Fibroblast of the aortic adventitia (primary cell): ENCODE results near the gene MIER2. TPM values are rescaled to one million over a fixed set of nuclear protein-coding genes. Genes with fewer than 3 reads are reported as not detected.
"Not testable (repeated sequence)": the region's sequence is repeated elsewhere in the genome, so short reads cannot be mapped to it uniquely, and the experiment has no call there.

Source experiments
- DNase-seq: peaks from one replicate; pipeline ENCODE4 v3.0.0-alpha.2; 2010; ENCODE audit warnings: low read depth
- H3K4me3 ChIP-seq: 2 replicates; pipeline ENCODE4 v1.5.1; 2011; ENCODE audit warnings: low read depth, mild to moderate bottlenecking, control low read depth, low read length, moderate library complexity
- CTCF ChIP-seq: IDR thresholded peaks from 2 replicates; pipeline ENCODE4 v1.5.1; 2011; ENCODE audit warnings: mild to moderate bottlenecking, low read length, control low read depth, inconsistent platforms; ENCODE audit not compliant: insufficient read depth
- total RNA-seq: library from RNA; depleted of rRNA; stranded (reverse); fragments of >200 nt; gene quantifications from 2 replicates; pipeline ENCODE4 v1.2.3, GENCODE V29; 2012; ENCODE audit warnings: low replicate concordance

The MIER2 gene
- total RNA-seq, 1 donor = 13.2 TPM

GRCh38 chr19:277581-278165 lies 66.9 kb downstream of the MIER2 start:
- no peak for TF ChIP-seq CTCF
- peak; percentile 33 for DNase-seq

GRCh38 chr19:277131-277530 lies 67.5 kb downstream of the MIER2 start:
- no peak overlapping the region for H3K4me3 ChIP-seq
- no peak for DNase-seq
- TF ChIP-seq CTCF = no peak

More at GRCh38 chr19:277581-278165, 66.9 kb downstream of the MIER2 start:
- no peak overlapping the region for H3K4me3 ChIP-seq

- TF ChIP-seq CTCF = no peak
- no peak overlapping the region for H3K4me3 ChIP-seq
- no peak for DNase-seq
These were observed 68.5 kb downstream of the MIER2 start for GRCh38 chr19:275958-276646.

GRCh38 chr19:275000-275399 lies 69.6 kb downstream of the MIER2 start:
- no peak overlapping the region for H3K4me3 ChIP-seq
- no peak for DNase-seq
- no peak for TF ChIP-seq CTCF

GRCh38 chr19:273393-273792 lies 71.2 kb downstream of the MIER2 start:
- H3K4me3 ChIP-seq = no peak overlapping the region
- no peak for TF ChIP-seq CTCF
- no peak for DNase-seq

- DNase-seq = no peak
- no peak for TF ChIP-seq CTCF
These were observed 72.7 kb downstream of the MIER2 start for GRCh38 chr19:271856-272255.

GRCh38 chr19:270766-271318 lies 73.8 kb downstream of the MIER2 start:
- H3K4me3 ChIP-seq, DNase-seq: not testable (repeated sequence)

More at GRCh38 chr19:271856-272255, 72.7 kb downstream of the MIER2 start:
- H3K4me3 ChIP-seq = no peak overlapping the region
